ENCODE results near the gene MYO3B.

The MYO3B gene

GRCh38 chr2:170554278-170554955 lies 376.5 kb downstream of the MYO3B start:
- DNase-seq (ENCODE audit: insufficient read length, low spot score) (no peak), FAIRE-seq (no peak)
- no peak for TF ChIP-seq SPI1 (IDR thresholded peaks at IDR 0.05; ENCODE audit: low read depth, low read length)
- no peak for TF ChIP-seq POLR2AphosphoS5 (IDR thresholded peaks at IDR 0.05; ENCODE audit: low read depth, low read length)
- no peak for TF ChIP-seq TAF1 (IDR thresholded peaks at IDR 0.05; ENCODE audit: low read depth, low read length)
- TF ChIP-seq PAX5 (IDR thresholded peaks at IDR 0.05; ENCODE audit: insufficient read depth, low read length, severe bottlenecking) = no peak
- TF ChIP-seq POLR2A (IDR thresholded peaks at IDR 0.05; ENCODE audit: low read depth, low read length) = no peak
- TF ChIP-seq POU2F2 (IDR thresholded peaks at IDR 0.05; ENCODE audit: low read depth, low read length) = no peak

GRCh38 chr2:170562928-170563327 lies 385.0 kb downstream of the MYO3B start:
- DNase-seq (ENCODE audit: insufficient read length, low spot score) (no peak), FAIRE-seq (no peak)
- TF ChIP-seq SPI1 (IDR thresholded peaks at IDR 0.05; ENCODE audit: low read depth, low read length) = no peak
- no peak for TF ChIP-seq POU2F2 (IDR thresholded peaks at IDR 0.05; ENCODE audit: low read depth, low read length)
- TF ChIP-seq PAX5 (IDR thresholded peaks at IDR 0.05; ENCODE audit: insufficient read depth, low read length, severe bottlenecking) = no peak
- TF ChIP-seq POLR2A (IDR thresholded peaks at IDR 0.05; ENCODE audit: low read depth, low read length) = no peak
- TF ChIP-seq TAF1 (IDR thresholded peaks at IDR 0.05; ENCODE audit: low read depth, low read length) = no peak
- no peak for TF ChIP-seq POLR2AphosphoS5 (IDR thresholded peaks at IDR 0.05; ENCODE audit: low read depth, low read length)

- FAIRE-seq (no peak), DNase-seq (ENCODE audit: insufficient read length, low spot score) (no peak)
- TF ChIP-seq TAF1 (IDR thresholded peaks at IDR 0.05; ENCODE audit: low read depth, low read length) (no peak), POU2F2 (IDR thresholded peaks at IDR 0.05; ENCODE audit: low read depth, low read length) (no peak), PAX5 (IDR thresholded peaks at IDR 0.05; ENCODE audit: insufficient read depth, low read length, severe bottlenecking) (no peak), SPI1 (IDR thresholded peaks at IDR 0.05; ENCODE audit: low read depth, low read length) (no peak), POLR2A (IDR thresholded peaks at IDR 0.05; ENCODE audit: low read depth, low read length) (no peak), POLR2AphosphoS5 (IDR thresholded peaks at IDR 0.05; ENCODE audit: low read depth, low read length) (no peak)
These were observed 385.5 kb downstream of the MYO3B start for GRCh38 chr2:170563401-170563800.

- no peak for FAIRE-seq
- TF ChIP-seq TAF1 (IDR thresholded peaks at IDR 0.05; ENCODE audit: low read depth, low read length) = no peak
- TF ChIP-seq POLR2A (IDR thresholded peaks at IDR 0.05; ENCODE audit: low read depth, low read length) = no peak
- no peak for DNase-seq (ENCODE audit: insufficient read length, low spot score)
These were observed 388.2 kb downstream of the MYO3B start for GRCh38 chr2:170566138-170566537.

- DNase-seq (ENCODE audit: insufficient read length, low spot score) (no peak), FAIRE-seq (no peak)
- TF ChIP-seq PAX5 (IDR thresholded peaks at IDR 0.05; ENCODE audit: insufficient read depth, low read length, severe bottlenecking) (no peak), SPI1 (IDR thresholded peaks at IDR 0.05; ENCODE audit: low read depth, low read length) (no peak), TAF1 (IDR thresholded peaks at IDR 0.05; ENCODE audit: low read depth, low read length) (no peak), POLR2A (IDR thresholded peaks at IDR 0.05; ENCODE audit: low read depth, low read length) (no peak), POU2F2 (IDR thresholded peaks at IDR 0.05; ENCODE audit: low read depth, low read length) (no peak), POLR2AphosphoS5 (IDR thresholded peaks at IDR 0.05; ENCODE audit: low read depth, low read length) (no peak)
These were observed 389.5 kb downstream of the MYO3B start for GRCh38 chr2:170567429-170567828.

- TF ChIP-seq POLR2A (IDR thresholded peaks at IDR 0.05; ENCODE audit: low read depth, low read length) = no peak
- TF ChIP-seq SPI1 (IDR thresholded peaks at IDR 0.05; ENCODE audit: low read depth, low read length) = no peak
- FAIRE-seq (no peak), DNase-seq (ENCODE audit: insufficient read length, low spot score) (no peak)
These were observed 390.6 kb downstream of the MYO3B start for GRCh38 chr2:170568511-170568910.

GRCh38 chr2:170571612-170572011 lies 393.7 kb downstream of the MYO3B start:
- TF ChIP-seq POLR2A (IDR thresholded peaks at IDR 0.05; ENCODE audit: low read depth, low read length) (no peak), TAF1 (IDR thresholded peaks at IDR 0.05; ENCODE audit: low read depth, low read length) (no peak), PAX5 (IDR thresholded peaks at IDR 0.05; ENCODE audit: insufficient read depth, low read length, severe bottlenecking) (no peak), SPI1 (IDR thresholded peaks at IDR 0.05; ENCODE audit: low read depth, low read length) (no peak), POLR2AphosphoS5 (IDR thresholded peaks at IDR 0.05; ENCODE audit: low read depth, low read length) (no peak), POU2F2 (IDR thresholded peaks at IDR 0.05; ENCODE audit: low read depth, low read length) (no peak)
- DNase-seq (ENCODE audit: insufficient read length, low spot score) = no peak
- FAIRE-seq = no peak

GRCh38 chr2:170573671-170574070 lies 395.7 kb downstream of the MYO3B start:
- TF ChIP-seq POU2F2 (IDR thresholded peaks at IDR 0.05; ENCODE audit: low read depth, low read length) (no peak), PAX5 (IDR thresholded peaks at IDR 0.05; ENCODE audit: insufficient read depth, low read length, severe bottlenecking) (no peak), POLR2A (IDR thresholded peaks at IDR 0.05; ENCODE audit: low read depth, low read length) (no peak), SPI1 (IDR thresholded peaks at IDR 0.05; ENCODE audit: low read depth, low read length) (no peak), TAF1 (IDR thresholded peaks at IDR 0.05; ENCODE audit: low read depth, low read length) (no peak), POLR2AphosphoS5 (IDR thresholded peaks at IDR 0.05; ENCODE audit: low read depth, low read length) (no peak)
- FAIRE-seq (no peak), DNase-seq (ENCODE audit: insufficient read length, low spot score) (no peak)

GRCh38 chr2:170576296-170576695 lies 398.3 kb downstream of the MYO3B start:
- TF ChIP-seq POU2F2 (IDR thresholded peaks at IDR 0.05; ENCODE audit: low read depth, low read length) (no peak), POLR2AphosphoS5 (IDR thresholded peaks at IDR 0.05; ENCODE audit: low read depth, low read length) (no peak), PAX5 (IDR thresholded peaks at IDR 0.05; ENCODE audit: insufficient read depth, low read length, severe bottlenecking) (no peak), SPI1 (IDR thresholded peaks at IDR 0.05; ENCODE audit: low read depth, low read length) (no peak), TAF1 (IDR thresholded peaks at IDR 0.05; ENCODE audit: low read depth, low read length) (no peak), POLR2A (IDR thresholded peaks at IDR 0.05; ENCODE audit: low read depth, low read length) (no peak)
- FAIRE-seq = no peak
- DNase-seq (ENCODE audit: insufficient read length, low spot score) = no peak

- no peak for TF ChIP-seq PAX5 (IDR thresholded peaks at IDR 0.05; ENCODE audit: insufficient read depth, low read length, severe bottlenecking)
- TF ChIP-seq TAF1 (IDR thresholded peaks at IDR 0.05; ENCODE audit: low read depth, low read length) = no peak
- TF ChIP-seq POLR2AphosphoS5 (IDR thresholded peaks at IDR 0.05; ENCODE audit: low read depth, low read length) = no peak
- no peak for TF ChIP-seq SPI1 (IDR thresholded peaks at IDR 0.05; ENCODE audit: low read depth, low read length)
- TF ChIP-seq POLR2A (IDR thresholded peaks at IDR 0.05; ENCODE audit: low read depth, low read length) = no peak
- no peak for TF ChIP-seq POU2F2 (IDR thresholded peaks at IDR 0.05; ENCODE audit: low read depth, low read length)
- FAIRE-seq = no peak
- no peak for DNase-seq (ENCODE audit: insufficient read length, low spot score)
These were observed 399.4 kb downstream of the MYO3B start for GRCh38 chr2:170577356-170577755.

Measured in GM12891 (cell line).